ENCODE measurements around the gene ELFN1.

Gene ELFN1

GRCh38 chr7:1632916-1633785 lies 36.9 kb upstream of the ELFN1 start:
- Histone ChIP-seq H3K4me3 (ENCODE audit: low read length) (no peak overlapping the region), H3K4me1 (ENCODE audit: insufficient read depth, low read length) (no peaks in the 10 kb centered on the region; the same call in 1 of the 2 replicates), H3K27ac (ENCODE audit: low read length) (no peak overlapping the region), H3K9me3 (ENCODE audit: insufficient read depth, low read depth, low read length) (peaks cover 19% of the 10 kb centered on the region), H3K9ac (ENCODE audit: low read depth, low read length) (no peak overlapping the region), H3K27me3 (ENCODE audit: insufficient read depth, low read length) (no peaks in the 10 kb centered on the region), H3K36me3 (ENCODE audit: insufficient read depth, low read depth, low read length) (no peaks in the 10 kb centered on the region)

- Histone ChIP-seq H3K9ac (ENCODE audit: low read depth, low read length) (no peak overlapping the region), H3K4me3 (ENCODE audit: low read length) (no peak overlapping the region)
Observed at GRCh38 chr7:1635401-1635800, 34.7 kb upstream of the ELFN1 start.

GRCh38 chr7:1637155-1637554 lies 32.9 kb upstream of the ELFN1 start:
- Histone ChIP-seq H3K4me3 (ENCODE audit: low read length) (no peak overlapping the region), H3K27ac (ENCODE audit: low read length) (no peak overlapping the region), H3K4me1 (ENCODE audit: insufficient read depth, low read length) (no peaks in the 10 kb centered on the region; the same call in 1 of the 2 replicates), H3K9ac (ENCODE audit: low read depth, low read length) (no peak overlapping the region), H3K9me3 (ENCODE audit: insufficient read depth, low read depth, low read length) (peaks cover 19% of the 10 kb centered on the region), H3K36me3 (ENCODE audit: insufficient read depth, low read depth, low read length) (no peaks in the 10 kb centered on the region), H3K27me3 (ENCODE audit: insufficient read depth, low read length) (no peaks in the 10 kb centered on the region)

More at GRCh38 chr7:1635401-1635800, 34.7 kb upstream of the ELFN1 start:
- Histone ChIP-seq H3K36me3 (ENCODE audit: insufficient read depth, low read depth, low read length) (no peaks in the 10 kb centered on the region), H3K9me3 (ENCODE audit: insufficient read depth, low read depth, low read length) (peaks cover 19% of the 10 kb centered on the region), H3K27ac (ENCODE audit: low read length) (no peak overlapping the region), H3K27me3 (ENCODE audit: insufficient read depth, low read length) (no peaks in the 10 kb centered on the region), H3K4me1 (ENCODE audit: insufficient read depth, low read length) (no peaks in the 10 kb centered on the region; the same call in 1 of the 2 replicates)

DNA sequence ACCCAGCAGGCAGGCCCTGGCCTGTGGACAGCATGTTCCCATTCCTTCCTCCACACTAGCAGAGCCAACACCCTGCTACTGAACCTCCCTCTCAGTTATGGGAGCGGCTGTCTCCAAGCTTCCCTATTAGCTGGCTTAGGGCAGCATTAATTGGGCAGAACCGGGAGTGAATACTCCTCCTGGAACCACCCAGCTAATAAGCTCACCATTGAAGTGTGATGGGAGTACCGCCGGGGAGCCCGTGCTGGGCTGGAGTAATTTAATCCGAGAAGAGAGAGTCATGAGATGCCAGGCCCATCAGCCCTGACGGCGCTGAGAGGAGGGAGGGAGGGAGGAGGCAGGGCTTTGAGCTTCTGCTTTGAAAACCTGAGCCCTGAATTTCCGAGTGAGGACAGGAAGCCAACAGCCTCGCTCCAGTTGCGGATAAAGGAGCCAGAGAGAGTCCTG lies 31.8 kb upstream of the ELFN1 start:
- Histone ChIP-seq H3K4me1 (ENCODE audit: insufficient read depth, low read length) (no peaks in the 10 kb centered on the region; the same call in 1 of the 2 replicates), H3K27ac (ENCODE audit: low read length) (no peak overlapping the region), H3K9ac (ENCODE audit: low read depth, low read length) (no peak overlapping the region), H3K9me3 (ENCODE audit: insufficient read depth, low read depth, low read length) (peaks cover 19% of the 10 kb centered on the region), H3K27me3 (ENCODE audit: insufficient read depth, low read length) (no peaks in the 10 kb centered on the region), H3K4me3 (ENCODE audit: low read length) (no peak overlapping the region), H3K36me3 (ENCODE audit: insufficient read depth, low read depth, low read length) (no peaks in the 10 kb centered on the region)

DNA sequence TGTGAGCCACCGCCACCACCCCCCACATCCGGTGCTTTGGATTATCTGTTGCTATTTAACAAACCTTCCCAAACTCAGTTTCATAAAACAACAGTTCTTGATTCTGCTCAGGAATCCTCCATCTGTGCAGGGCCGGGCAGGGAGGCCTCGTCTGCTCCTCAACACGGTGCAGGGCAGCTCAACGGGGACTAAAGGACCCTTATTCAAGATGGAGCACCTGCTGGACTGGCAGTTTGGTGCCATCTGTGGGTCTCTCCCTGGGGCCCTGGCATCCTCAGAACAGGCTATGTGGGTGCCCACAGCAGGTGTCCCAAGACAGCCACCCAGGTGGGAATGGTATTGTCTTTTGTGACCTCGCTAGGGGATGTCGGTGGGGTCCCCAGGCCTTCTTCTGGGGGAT lies 31.0 kb upstream of the ELFN1 start:
- H3K27ac ChIP-seq (ENCODE audit: low read length): no peak overlapping the region
- H3K9me3 ChIP-seq (ENCODE audit: insufficient read depth, low read depth, low read length): peaks cover 19% of the 10 kb centered on the region
- H3K36me3 ChIP-seq (ENCODE audit: insufficient read depth, low read depth, low read length): no peaks in the 10 kb centered on the region
- H3K4me1 ChIP-seq (ENCODE audit: insufficient read depth, low read length): no peaks in the 10 kb centered on the region; the same call in 1 of the 2 replicates
- no peak overlapping the region for H3K9ac ChIP-seq (ENCODE audit: low read depth, low read length)
- H3K4me3 ChIP-seq (ENCODE audit: low read length): no peak overlapping the region
- no peaks in the 10 kb centered on the region for H3K27me3 ChIP-seq (ENCODE audit: insufficient read depth, low read length)

GRCh38 chr7:1639532-1640175 lies 30.4 kb upstream of the ELFN1 start:
- peaks cover 19% of the 10 kb centered on the region for H3K9me3 ChIP-seq (ENCODE audit: insufficient read depth, low read depth, low read length)
- no peaks in the 10 kb centered on the region for H3K36me3 ChIP-seq (ENCODE audit: insufficient read depth, low read depth, low read length)
- H3K27ac ChIP-seq (ENCODE audit: low read length): no peak overlapping the region
- no peaks in the 10 kb centered on the region for H3K27me3 ChIP-seq (ENCODE audit: insufficient read depth, low read length)
- no peak overlapping the region for H3K4me3 ChIP-seq (ENCODE audit: low read length)
- no peaks in the 10 kb centered on the region; the same call in 1 of the 2 replicates for H3K4me1 ChIP-seq (ENCODE audit: insufficient read depth, low read length)
- H3K9ac ChIP-seq (ENCODE audit: low read depth, low read length): no peak overlapping the region

- Histone ChIP-seq H3K9ac (ENCODE audit: low read depth, low read length) (no peak overlapping the region), H3K4me1 (ENCODE audit: insufficient read depth, low read length) (no peaks in the 10 kb centered on the region; the same call in 1 of the 2 replicates), H3K36me3 (ENCODE audit: insufficient read depth, low read depth, low read length) (no peaks in the 10 kb centered on the region)
Observed at GRCh38 chr7:1640376-1641172, 29.5 kb upstream of the ELFN1 start.

GRCh38 chr7:1641173-1641572 lies 28.9 kb upstream of the ELFN1 start:
- Histone ChIP-seq H3K36me3 (ENCODE audit: insufficient read depth, low read depth, low read length) (no peaks in the 10 kb centered on the region), H3K27ac (ENCODE audit: low read length) (no peak overlapping the region), H3K27me3 (ENCODE audit: insufficient read depth, low read length) (no peaks in the 10 kb centered on the region), H3K9ac (ENCODE audit: low read depth, low read length) (no peak overlapping the region), H3K4me1 (ENCODE audit: insufficient read depth, low read length) (no peaks in the 10 kb centered on the region; the same call in 1 of the 2 replicates), H3K4me3 (ENCODE audit: low read length) (no peak overlapping the region), H3K9me3 (ENCODE audit: insufficient read depth, low read depth, low read length) (peaks cover 12% of the 10 kb centered on the region)

More at GRCh38 chr7:1640376-1641172, 29.5 kb upstream of the ELFN1 start:
- Histone ChIP-seq H3K4me3 (ENCODE audit: low read length) (no peak overlapping the region), H3K27ac (ENCODE audit: low read length) (no peak overlapping the region), H3K27me3 (ENCODE audit: insufficient read depth, low read length) (no peaks in the 10 kb centered on the region), H3K9me3 (ENCODE audit: insufficient read depth, low read depth, low read length) (peaks cover 17% of the 10 kb centered on the region)

GRCh38 chr7:1641661-1642260 lies 28.3 kb upstream of the ELFN1 start:
- Histone ChIP-seq H3K9ac (ENCODE audit: low read depth, low read length) (no peak overlapping the region), H3K36me3 (ENCODE audit: insufficient read depth, low read depth, low read length) (no peaks in the 10 kb centered on the region), H3K27me3 (ENCODE audit: insufficient read depth, low read length) (no peaks in the 10 kb centered on the region), H3K27ac (ENCODE audit: low read length) (no peak overlapping the region), H3K9me3 (ENCODE audit: insufficient read depth, low read depth, low read length) (peaks cover 10% of the 10 kb centered on the region), H3K4me1 (ENCODE audit: insufficient read depth, low read length) (no peaks in the 10 kb centered on the region; the same call in 1 of the 2 replicates), H3K4me3 (ENCODE audit: low read length) (no peak overlapping the region)

GRCh38 chr7:1642291-1642731 lies 27.8 kb upstream of the ELFN1 start:
- no peaks in the 10 kb centered on the region; the same call in 1 of the 2 replicates for H3K4me1 ChIP-seq (ENCODE audit: insufficient read depth, low read length)
- no peak overlapping the region for H3K9ac ChIP-seq (ENCODE audit: low read depth, low read length)
- no peaks in the 10 kb centered on the region for H3K27me3 ChIP-seq (ENCODE audit: insufficient read depth, low read length)
- no peak overlapping the region for H3K27ac ChIP-seq (ENCODE audit: low read length)
- no peak overlapping the region for H3K4me3 ChIP-seq (ENCODE audit: low read length)
- H3K36me3 ChIP-seq (ENCODE audit: insufficient read depth, low read depth, low read length): no peaks in the 10 kb centered on the region
- peaks cover 4% of the 10 kb centered on the region for H3K9me3 ChIP-seq (ENCODE audit: insufficient read depth, low read depth, low read length)

Measured in iPS-20b (cell line).